GM19240 (cell line): Measurements from ENCODE around the gene HADHA.

Experiments used
- DNase-seq: peaks from one replicate; pipeline ENCODE4 v3.0.0; 2011; ENCODE audit warnings: low spot score; ENCODE audit not compliant: insufficient read length

Gene HADHA

DNA sequence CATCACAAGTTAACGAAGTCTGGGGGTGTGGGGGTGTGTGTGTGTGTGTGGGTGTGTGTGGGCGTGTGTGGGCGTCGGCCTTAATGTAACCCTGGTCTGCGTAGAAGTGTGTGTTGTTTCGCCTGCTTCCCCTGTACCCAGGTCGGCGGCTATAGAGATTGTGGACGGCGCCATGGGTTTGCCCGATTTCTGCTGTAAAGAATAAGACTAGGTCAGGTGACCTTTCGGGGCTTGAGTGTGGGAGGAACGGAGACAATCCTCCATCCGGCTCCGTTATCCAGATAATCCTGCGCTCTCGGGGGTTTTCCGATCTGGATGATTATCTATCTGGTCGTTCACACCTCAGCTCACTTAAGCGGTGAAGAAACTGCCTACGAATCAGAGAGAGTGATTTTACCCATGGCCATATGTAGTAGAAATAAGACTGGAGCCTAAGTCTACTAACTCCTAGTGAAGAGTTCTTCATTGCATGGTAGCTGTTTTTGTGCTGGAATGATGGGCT, 850 bp upstream of the HADHA start:
- DNase-seq: no peak

DNA sequence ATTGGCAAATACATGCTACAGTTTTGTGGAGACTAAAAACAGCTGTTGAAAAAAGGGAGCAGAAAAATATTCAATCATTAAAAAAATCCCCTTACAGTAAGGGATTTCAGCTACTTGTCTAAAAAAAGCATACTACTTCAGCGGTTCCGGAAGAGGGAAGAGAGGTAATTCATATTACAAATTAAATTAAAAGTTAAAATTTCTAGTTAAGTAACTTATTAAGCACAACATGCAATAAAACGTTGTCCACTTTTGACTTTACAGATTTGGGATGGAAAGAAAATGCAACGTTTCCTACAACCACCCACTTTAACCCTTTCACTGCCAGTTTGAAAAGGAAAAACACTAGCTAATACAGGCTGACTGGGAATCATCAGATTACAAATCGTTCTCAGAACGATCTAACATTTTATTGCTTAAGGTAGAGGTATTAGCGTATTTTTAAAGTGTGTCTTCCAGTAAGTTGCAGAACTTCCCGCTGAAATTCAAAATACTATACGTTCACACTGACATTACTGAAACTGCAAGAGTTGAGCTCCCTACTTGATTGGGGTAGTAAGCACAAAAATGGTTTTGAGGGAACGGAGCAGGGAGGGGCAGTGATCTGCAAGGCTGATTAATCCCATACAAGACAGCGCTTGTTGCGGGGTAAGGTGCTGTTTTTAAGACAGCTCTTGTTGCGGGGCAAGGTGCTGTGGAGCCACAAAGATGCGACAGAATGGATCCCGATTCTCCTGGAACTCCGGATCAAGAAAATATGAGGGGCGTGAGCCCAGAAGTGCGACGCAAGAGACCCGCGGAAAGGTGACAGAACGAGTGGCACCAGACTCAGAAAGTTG, 743 bp downstream of the HADHA start:
- DNase-seq: no peak

GRCh38 chr2:26241928-26242436, 2.5 kb downstream of the HADHA start:
- DNase-seq: no peak

DNA sequence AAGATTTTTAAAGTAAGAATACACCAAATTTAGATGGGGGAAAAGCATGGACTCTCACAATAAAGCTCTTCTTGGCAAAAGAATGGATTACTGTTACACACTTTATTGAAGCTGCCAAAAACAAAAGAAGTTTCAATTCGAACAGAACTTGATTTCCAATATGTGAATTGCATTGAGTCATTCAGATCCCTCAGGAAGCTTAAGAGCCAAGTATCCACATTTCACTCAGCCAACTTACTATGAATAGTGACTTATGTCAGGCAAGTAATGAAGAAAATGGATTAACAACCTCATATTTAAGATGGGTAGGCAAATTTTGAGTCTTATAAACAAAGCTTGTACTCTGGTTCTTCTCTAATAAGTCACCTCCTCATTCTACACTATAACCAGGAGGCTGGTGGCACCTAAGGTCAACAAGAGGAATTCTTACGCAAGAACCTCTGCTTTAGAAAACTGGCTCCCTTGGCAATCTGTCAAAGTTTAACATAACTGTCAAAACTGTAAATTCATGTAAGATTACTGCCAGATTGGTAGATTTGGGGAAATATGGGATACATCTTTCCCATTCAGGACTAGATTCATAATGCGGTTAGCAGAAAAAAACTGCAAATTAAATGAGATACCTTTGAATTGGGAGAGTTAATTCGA, 6.0 kb downstream of the HADHA start:
- DNase-seq: no peak

GRCh38 chr2:26237868-26238267, 6.6 kb downstream of the HADHA start:
- no peak for DNase-seq

- no peak for DNase-seq
Observed at GRCh38 chr2:26235089-26235488, 9.3 kb downstream of the HADHA start.

DNA sequence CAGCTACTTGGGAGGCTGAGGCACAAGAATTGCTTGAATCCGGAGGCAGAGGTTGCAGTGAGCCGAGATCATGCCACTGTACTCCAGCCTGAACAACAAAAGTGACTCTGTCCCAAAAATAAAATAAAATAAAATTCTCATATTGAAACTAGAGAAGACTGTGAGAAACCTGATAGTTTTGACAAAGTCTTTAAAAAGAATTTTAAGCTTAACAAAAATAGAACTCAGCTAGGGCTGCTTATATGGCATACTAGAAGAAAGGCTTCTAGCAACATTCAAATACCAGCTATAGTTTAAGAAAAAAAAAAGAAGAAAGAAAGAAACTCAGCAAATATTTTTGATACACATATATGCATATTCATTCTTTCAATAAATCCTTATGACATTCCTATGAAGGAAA, 13.6 kb downstream of the HADHA start:
- DNase-seq: no peak

DNA sequence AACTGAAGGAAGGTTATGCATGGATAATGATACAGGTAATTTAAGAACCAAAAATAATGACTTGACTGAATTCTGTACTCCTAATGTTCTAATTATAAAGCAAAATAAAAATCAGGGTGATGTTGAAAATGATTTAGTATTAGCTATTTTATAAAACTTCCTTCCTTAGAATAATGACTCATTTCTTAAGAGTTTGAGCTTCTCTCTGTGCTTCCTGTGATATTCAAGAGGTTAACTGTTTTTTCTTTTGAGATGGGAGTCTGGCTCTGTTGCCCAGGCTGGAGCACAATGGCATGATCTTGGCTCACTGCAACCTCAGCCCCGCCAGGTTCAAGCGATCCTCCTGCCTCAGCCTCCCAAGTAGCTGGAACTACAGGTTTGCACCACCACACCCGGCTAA, 14.8 kb downstream of the HADHA start:
- no peak for DNase-seq

GRCh38 chr2:26224095-26224494, 20.3 kb downstream of the HADHA start:
- DNase-seq: no peak

- no peak for DNase-seq
Observed at GRCh38 chr2:26223018-26223417, 21.4 kb downstream of the HADHA start.

GRCh38 chr2:26217720-26218119, 26.7 kb downstream of the HADHA start:
- no peak for DNase-seq

DNA sequence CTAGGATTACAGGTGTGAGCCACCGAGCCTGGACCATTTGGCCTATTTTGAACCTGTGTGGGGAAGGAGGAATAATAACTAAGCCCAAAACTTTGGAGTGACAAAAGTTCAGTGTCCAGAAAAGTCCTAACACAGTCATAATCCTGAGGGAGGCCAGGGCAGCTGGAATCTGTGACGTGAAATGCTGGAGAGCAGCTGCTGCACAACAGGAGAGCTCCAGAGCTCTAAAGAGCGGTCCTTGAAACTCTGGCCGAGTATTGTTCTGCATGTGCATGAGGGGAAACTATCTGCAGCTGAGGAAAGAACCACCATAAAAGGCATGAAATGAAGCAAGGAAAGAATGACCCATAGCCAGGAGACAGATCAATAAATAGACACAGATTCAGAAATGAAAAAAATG, 27.8 kb downstream of the HADHA start:
- no peak for DNase-seq

GRCh38 chr2:26215833-26216232, 28.6 kb downstream of the HADHA start:
- no peak for DNase-seq

- DNase-seq: no peak
Observed at GRCh38 chr2:26214759-26215158, 29.7 kb downstream of the HADHA start.

GRCh38 chr2:26212011-26212410, 32.4 kb downstream of the HADHA start:
- no peak for DNase-seq

- no peak for DNase-seq
Observed at GRCh38 chr2:26203906-26204305, 40.5 kb downstream of the HADHA start.

DNA sequence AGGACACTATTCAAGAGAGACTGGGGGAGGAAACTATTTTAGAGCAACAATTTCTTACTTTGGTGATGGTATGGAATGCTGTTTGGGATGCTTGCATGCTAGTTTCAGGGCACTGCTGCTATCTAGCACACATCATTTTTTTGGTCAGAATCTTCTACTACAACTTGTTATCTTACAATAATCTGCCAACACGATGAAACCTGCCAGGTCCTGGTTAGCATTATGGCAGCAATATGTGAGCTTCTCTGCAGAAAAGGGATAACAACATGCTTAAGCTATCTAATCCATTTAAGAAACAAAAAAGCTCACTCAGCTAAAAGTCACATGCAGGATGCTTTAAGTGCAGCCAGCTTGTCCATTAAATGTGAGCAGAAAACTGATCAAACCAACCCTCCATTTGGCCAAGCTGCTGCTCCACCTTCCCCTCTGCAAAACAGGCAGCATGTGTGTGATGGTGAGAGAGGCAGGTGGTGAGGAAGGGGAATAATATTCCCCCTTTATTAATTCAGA, 41.4 kb downstream of the HADHA start:
- no peak for DNase-seq

GRCh38 chr2:26197516-26197915, 46.9 kb downstream of the HADHA start:
- DNase-seq: no peak

GRCh38 chr2:26196683-26197418, 47.6 kb downstream of the HADHA start:
- DNase-seq: no peak

- DNase-seq: no peak
Observed at GRCh38 chr2:26195040-26195984, 49.1 kb downstream of the HADHA start.
